SJCRH30 (cell line): Measurements from ENCODE around the gene ABCB11. TPM values are rescaled to one million over a fixed set of nuclear protein-coding genes. Genes with fewer than 3 reads are reported as not detected.
"Not testable (repeated sequence)": the region's sequence is repeated elsewhere in the genome, so short reads cannot be mapped to it uniquely, and the experiment has no call there.

Source experiments
- DNase-seq, 2 experiments: peaks; one replicate each; pipeline ENCODE4 v3.0.0-alpha.2; 2015 to 2020
- H3K27ac ChIP-seq: fragments of 250-450 bp; sonication (Bioruptor Pico); 2 replicates; pipeline ENCODE4 v1.5.1; 2020; ENCODE audit warnings: mild to moderate bottlenecking, moderate library complexity
- H3K27me3 ChIP-seq: fragments of 250-450 bp; sonication (Bioruptor Pico); 2 replicates; pipeline ENCODE4 v1.5.1; 2020; ENCODE audit warnings: mild to moderate bottlenecking, moderate library complexity
- H3K36me3 ChIP-seq: fragments of 250-450 bp; sonication (Bioruptor Pico); 2 replicates; pipeline ENCODE4 v1.5.1; 2020; ENCODE audit warnings: mild to moderate bottlenecking, moderate library complexity
- H3K4me1 ChIP-seq: fragments of 250-450 bp; sonication (Bioruptor Pico); 2 replicates; pipeline ENCODE4 v1.5.1; 2020; ENCODE audit warnings: mild to moderate bottlenecking, moderate library complexity
- H3K4me3 ChIP-seq: fragments of 250-450 bp; sonication (Bioruptor Pico); 2 replicates; pipeline ENCODE4 v1.5.1; 2020; ENCODE audit warnings: mild to moderate bottlenecking, moderate library complexity
- H3K9me3 ChIP-seq: fragments of 250-450 bp; sonication (Bioruptor Pico); replicated peaks from 2 replicates; pipeline ENCODE4 v1.5.1; 2020; ENCODE audit warnings: mild to moderate bottlenecking, moderate library complexity
- total RNA-seq: library from RNA; depleted of rRNA; stranded (reverse); fragments of >200 nt; shearing (Covaris generic); gene quantifications from 2 replicates; pipeline ENCODE4 v1.2.3, GENCODE V29; 2014; rRNA removed

Gene ABCB11
- not detected in 2 replicates for total RNA-seq

DNA sequence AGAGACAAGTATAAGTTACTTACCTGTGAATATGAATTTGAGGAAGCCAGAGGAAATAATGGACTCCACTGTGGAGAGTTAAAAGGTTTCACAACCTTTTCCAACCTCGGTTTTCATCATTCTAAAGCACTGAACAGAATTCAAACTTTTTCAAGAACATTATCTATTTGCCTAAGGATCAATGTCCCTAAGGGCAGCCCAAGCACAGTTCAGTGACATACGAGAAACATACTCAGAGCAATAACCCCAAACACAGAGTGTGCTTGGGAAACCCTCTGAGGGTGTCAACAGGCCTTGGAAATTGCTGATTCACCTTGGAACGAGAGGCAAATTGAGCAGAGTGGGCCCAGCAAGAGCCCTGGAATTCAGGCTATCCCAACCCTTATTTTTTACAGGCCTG is at the start of gene ABCB11:
Gene ABCB11 (minus strand): TSS at position 123 of the 400 bp plus-strand sequence. CDS start 13,199 bp downstream, outside the sequence.
- Histone ChIP-seq H3K36me3 (no peaks in the 10 kb centered on the region), H3K27me3 (no peaks in the 10 kb centered on the region), H3K4me1 (no peaks in the 10 kb centered on the region), H3K9me3 (no peaks in the 10 kb centered on the region), H3K27ac (no peak within 1 kb of the TSS), H3K4me3 (no peak within 1 kb of the TSS)
- no peak for DNase-seq

DNA sequence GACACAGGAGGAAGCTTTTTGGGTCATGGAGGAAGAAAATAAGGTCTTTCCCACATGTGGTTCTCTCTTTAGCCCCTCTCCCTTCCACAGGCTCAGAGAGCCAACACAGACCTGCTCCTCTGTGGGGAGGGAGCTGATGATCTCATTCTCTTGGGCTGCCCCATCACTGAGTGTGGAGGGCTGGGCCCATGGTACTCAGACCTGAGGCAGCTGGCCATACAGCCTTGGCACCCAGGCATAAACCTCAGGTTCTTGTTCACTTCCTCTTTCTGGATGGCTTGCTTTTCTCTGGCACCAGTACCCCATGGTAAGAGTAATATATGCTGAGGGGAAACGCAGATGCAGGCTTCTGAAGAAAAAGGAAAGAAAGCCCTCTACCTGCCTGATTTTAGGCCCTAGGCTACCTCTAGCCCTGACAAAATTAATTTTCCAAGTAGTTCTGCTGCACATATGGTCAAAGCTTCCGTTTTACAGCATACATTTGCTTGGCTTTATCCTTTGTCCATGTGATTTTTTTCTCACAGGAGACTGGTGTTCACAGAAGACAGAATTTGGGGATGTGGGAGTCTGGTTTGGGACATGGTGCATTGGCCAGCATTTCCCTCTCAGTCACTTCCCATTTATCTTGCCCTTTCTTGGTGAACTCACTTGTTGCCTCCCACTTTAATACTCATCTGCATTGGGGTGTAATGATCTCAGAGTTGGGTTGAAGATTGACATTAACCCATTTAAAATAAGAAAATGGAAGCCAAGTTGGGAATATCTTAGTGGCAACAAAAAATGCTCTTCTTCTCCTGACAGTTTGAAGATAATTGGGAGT is 49.3 kb upstream of the ABCB11 start:
- H3K9me3 ChIP-seq: no peaks in the 10 kb centered on the region
- H3K27me3 ChIP-seq: no peaks in the 10 kb centered on the region
- H3K36me3 ChIP-seq: no peaks in the 10 kb centered on the region
- DNase-seq: no peak
- no peak overlapping the region for H3K27ac ChIP-seq
- no peaks in the 10 kb centered on the region for H3K4me1 ChIP-seq
- H3K4me3 ChIP-seq: no peak overlapping the region

DNA sequence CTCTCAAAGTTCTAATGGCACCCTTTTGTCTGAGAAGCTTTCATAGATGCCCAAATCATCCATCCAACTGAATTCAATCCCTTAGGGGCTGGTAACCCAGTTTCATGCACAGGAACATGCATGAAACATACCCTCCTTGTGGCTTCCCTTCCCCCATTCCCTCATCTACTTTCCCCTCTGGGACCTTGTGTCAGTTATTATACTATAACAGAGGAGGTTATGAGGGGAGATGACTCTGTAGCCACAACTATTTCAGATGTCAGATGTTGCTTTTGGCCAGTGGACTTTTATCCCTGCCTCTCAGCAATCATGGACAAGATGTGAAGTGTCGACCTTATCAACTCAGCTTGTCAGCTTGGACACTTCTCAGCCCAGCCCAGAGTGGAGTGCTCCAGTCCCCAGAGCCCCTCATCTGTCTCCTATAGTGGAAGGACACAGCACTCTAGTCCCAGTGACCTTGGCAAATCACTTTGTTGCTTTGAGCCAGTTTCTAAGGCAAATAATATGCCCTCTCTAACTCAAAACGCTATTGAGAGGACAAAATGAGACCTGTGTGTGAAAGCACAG is 46.6 kb upstream of the ABCB11 start:
- no peaks in the 10 kb centered on the region for H3K9me3 ChIP-seq
- no peaks in the 10 kb centered on the region for H3K4me1 ChIP-seq
- DNase-seq: no peak
- H3K36me3 ChIP-seq: no peaks in the 10 kb centered on the region
- H3K27ac ChIP-seq: no peak overlapping the region
- no peaks in the 10 kb centered on the region for H3K27me3 ChIP-seq
- H3K4me3 ChIP-seq: no peak overlapping the region

DNA sequence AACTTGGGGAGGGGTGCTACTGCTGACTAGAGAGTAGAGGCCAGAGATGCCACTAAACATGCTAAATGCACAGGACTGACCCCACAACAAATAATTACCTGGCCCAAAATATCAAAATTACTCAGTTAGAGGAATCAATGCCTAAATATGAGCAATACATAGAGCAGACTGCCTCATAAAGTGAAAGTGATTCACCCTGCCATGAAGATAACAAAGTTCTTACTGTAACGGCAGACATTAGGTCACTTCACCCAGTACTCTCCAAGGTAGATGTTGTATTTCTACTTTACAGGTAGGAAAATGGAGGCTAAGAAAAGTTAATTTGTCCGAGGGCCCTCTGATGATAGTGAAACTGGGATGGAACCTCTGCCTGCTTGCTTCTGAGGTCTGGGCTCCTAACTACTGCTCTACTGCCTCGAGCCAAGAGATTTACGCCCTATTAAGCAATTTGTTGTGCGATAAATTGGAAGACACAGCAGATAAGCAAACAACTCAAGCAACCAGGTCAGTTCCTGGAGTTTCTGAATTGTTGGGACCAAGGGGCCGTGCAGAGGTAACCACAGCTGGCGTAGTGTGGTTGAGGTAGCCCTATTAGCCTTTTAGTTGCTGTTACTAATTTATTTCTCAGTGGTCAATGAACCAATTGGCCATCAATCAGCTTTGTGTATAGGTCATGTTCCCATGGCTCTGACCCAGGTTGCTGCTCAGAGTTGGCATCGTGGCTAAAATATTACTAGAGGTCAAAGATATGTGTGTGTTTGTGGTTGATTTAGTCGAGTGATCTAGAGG is 43.0 kb upstream of the ABCB11 start:
- H3K36me3 ChIP-seq: no peaks in the 10 kb centered on the region
- H3K27me3 ChIP-seq: no peaks in the 10 kb centered on the region; the same call in 1 of the 2 replicates
- H3K4me3 ChIP-seq: no peak overlapping the region
- H3K9me3 ChIP-seq: no peaks in the 10 kb centered on the region
- no peak for DNase-seq
- no peak overlapping the region for H3K27ac ChIP-seq
- no peaks in the 10 kb centered on the region for H3K4me1 ChIP-seq

DNA sequence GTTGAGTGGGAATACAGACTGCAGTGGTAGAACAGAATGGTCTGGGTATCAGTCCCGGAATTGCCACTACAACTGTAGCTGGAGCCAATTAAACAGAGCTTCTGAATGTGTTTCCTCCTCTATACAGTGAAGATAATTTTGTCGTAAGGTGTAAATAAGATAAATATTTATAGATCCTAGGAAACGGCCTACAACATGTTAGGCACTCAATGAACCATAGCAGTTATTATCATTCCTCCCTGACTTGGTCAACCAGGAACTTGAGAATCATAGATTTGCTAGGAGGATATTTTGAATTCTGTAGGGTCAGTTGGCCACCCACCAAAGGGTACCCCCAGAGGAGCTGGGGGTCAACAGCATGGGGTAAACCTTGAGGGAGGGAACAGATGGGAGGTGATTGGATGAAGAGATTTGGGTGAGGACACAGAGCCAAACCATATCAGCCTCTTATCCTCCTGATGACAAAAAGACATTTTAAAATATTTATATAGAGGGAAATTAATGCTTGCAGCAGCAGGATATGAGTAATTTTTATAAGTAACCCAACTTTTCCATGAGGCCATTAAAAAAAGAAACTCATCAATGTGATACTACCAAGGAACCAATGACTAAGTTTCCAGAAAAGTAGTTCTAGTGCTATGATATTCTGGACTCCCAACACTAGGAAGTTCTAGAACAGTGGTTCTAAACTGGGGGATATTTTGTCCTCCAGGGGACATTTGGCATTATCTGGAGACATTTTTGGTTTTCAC is 42.3 kb upstream of the ABCB11 start:
- no peak overlapping the region for H3K4me3 ChIP-seq
- H3K36me3 ChIP-seq: no peaks in the 10 kb centered on the region
- H3K9me3 ChIP-seq: no peaks in the 10 kb centered on the region
- no peak for DNase-seq
- no peaks in the 10 kb centered on the region for H3K4me1 ChIP-seq
- H3K27me3 ChIP-seq: no peaks in the 10 kb centered on the region; the same call in 1 of the 2 replicates
- H3K27ac ChIP-seq: no peak overlapping the region

DNA sequence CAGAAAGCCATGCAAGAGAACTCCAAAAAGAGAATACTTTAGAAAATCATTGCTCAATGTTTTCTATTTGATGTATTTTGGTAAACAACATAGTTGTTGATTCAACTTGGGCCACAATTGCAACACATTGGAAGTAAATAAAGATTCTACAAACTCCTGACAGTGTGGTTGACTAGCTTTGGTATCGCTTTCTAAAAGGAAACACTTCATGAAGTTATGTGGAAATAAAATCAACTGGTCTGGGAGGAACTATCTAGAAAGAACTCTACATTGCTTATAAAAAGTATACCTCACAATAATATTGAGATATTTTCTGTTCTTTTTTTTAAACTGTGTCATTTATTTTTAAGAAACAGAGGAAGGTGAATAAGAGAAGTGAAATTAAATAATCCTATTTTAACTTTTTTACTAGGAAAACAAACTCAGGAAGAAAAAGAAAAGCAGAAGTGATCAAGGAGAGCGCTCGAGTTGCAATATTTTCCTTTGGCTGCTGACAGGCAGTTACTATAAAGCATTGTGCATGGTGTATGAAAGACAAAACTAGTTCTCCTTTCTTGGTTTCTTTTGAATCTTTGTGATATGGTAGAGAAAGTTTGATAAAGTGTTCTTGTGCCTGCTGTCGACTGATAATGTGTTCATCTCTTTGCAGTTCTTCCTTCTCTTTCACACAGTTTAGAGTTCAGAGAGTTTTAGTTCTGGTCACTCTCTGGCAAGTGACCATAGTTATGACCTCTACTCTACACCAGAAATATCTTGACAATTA is 41.2 kb upstream of the ABCB11 start:
- no peak overlapping the region for H3K4me3 ChIP-seq
- no peak overlapping the region for H3K27ac ChIP-seq
- H3K9me3 ChIP-seq: no peaks in the 10 kb centered on the region
- DNase-seq: no peak
- no peaks in the 10 kb centered on the region for H3K36me3 ChIP-seq
- H3K27me3 ChIP-seq: no peaks in the 10 kb centered on the region; the same call in 1 of the 2 replicates
- H3K4me1 ChIP-seq: no peaks in the 10 kb centered on the region

DNA sequence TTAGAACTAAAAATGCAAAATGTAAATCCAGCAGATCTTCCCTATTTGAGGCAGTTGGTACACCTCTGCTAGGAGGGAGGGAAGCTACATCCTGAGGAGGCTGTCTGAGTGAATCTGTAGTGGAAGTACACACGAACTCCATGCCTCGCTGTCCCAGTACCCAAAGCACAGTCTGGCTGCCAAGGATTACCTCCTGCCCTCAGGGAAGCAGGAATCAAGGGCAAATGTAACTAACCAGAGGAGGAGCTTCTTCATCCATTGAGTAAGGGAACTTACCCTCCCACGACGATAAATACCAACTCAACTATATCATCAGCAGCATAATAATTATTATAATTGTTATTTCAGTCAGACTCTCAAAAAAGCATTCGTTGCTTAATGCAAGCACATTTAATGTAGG is 40.3 kb upstream of the ABCB11 start:
- Histone ChIP-seq H3K4me3 (no peak overlapping the region), H3K9me3 (no peaks in the 10 kb centered on the region), H3K36me3 (no peaks in the 10 kb centered on the region), H3K4me1 (no peaks in the 10 kb centered on the region), H3K27ac (no peak overlapping the region), H3K27me3 (no peaks in the 10 kb centered on the region; the same call in 1 of the 2 replicates)
- DNase-seq: no peak

DNA sequence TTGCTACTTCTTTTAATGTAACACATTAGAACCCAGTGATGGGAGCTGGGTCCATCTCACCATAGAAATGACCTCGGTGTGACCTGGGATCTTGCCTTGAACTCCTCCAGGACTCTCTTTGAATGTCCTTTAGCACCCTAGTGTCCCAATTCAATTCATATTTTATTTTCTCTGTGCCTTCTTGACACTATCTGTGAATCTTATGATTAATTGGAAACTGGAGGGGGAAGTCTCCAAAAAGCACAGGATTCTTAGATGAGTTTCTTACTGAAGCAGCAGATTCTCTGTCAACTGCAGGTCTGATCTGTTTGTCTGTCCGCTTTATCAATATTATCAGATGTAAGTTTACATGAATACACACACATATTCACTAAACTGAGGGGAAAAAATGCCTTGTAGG is 38.7 kb upstream of the ABCB11 start:
- Histone ChIP-seq H3K9me3 (no peaks in the 10 kb centered on the region), H3K36me3 (no peaks in the 10 kb centered on the region), H3K4me1 (no peaks in the 10 kb centered on the region), H3K27ac (no peak overlapping the region), H3K27me3 (no peaks in the 10 kb centered on the region; the same call in 1 of the 2 replicates), H3K4me3 (no peak overlapping the region)
- DNase-seq: no peak

DNA sequence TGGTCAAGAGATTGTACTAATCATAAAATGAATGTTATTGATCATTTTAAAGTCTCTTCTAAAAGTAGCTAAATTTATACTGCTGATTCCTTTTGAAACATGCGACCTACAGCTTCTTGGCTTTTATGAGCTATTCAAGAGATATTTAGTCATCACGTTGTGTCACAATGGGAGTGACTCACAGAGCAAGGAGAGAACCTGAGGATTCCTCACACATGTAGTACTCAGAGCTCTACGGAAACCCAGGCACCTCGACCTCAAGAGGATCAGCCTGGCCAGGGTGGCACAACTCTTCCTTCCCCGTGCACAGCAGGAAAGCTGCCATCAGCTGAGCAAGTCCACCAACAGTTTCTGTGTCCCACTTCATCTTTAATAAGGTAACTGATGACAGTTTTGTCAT is 38.2 kb upstream of the ABCB11 start, which contains the start of gene DHRS9:
Gene DHRS9 (plus strand): TSS at position 223 of the 400 bp plus-strand sequence. CDS start 12,019 bp downstream, outside the sequence.
- Histone ChIP-seq H3K4me1 (no peaks in the 10 kb centered on the region), H3K4me3 (no peak within 1 kb of the TSS), H3K9me3 (no peaks in the 10 kb centered on the region), H3K36me3 (no peaks in the 10 kb centered on the region), H3K27me3 (no peaks in the 10 kb centered on the region; the same call in 1 of the 2 replicates), H3K27ac (no peak within 1 kb of the TSS)
- DNase-seq: no peak

DNA sequence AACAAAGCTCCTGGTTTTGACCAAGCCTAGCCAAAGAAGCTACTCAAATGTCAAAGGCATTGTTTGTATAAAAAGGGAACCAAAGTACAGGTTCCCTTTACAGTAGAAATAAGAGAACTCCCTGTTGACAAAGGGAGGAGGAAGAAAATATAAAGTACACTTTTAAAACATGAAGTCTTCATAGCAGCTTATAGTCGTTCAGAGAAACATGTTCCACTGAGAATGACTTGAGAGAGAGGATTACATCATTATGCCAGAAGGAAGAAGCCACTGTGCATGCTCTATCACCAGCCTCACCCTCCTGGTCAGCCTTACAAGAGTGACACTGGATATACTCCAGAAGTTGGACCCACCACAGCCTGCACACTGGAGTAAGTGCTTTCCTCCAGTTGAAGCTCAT is 35.8 kb upstream of the ABCB11 start:
- Histone ChIP-seq H3K4me3 (no peak overlapping the region), H3K27ac (no peak overlapping the region), H3K9me3 (no peaks in the 10 kb centered on the region), H3K4me1 (no peaks in the 10 kb centered on the region), H3K27me3 (no peaks in the 10 kb centered on the region; the same call in 1 of the 2 replicates), H3K36me3 (no peaks in the 10 kb centered on the region)
- DNase-seq: no peak

DNA sequence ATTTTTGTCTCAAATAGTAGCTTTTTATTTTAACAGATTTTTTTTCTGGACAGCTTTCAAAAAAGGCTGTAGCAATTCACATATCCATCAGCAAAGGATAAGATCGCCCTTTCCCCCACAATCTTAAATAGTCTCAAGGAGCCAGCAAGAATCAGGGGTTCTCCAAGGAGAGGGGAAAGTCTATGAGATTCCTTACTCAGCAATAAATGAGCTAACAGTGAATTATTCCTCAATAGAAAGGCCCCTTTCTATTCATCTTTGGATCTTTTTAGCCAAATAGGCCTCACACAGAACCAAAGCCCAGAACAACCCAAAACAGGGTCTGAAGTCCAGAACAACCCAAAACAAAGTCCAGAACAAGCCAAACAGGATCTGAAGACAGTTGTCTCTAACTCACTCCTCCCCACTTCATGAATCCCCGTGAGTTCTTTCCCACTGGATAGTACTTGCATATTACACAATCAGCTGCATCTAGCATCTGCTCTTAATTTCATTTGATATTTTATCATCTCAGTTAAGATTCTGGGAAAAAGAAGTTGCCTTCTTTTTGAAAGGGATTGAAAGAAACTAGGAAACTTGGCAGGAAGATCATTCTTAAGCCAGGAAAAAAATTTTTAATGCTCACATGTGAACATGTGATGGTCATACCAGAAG is 34.9 kb upstream of the ABCB11 start:
- Histone ChIP-seq H3K27me3 (no peaks in the 10 kb centered on the region), H3K4me1 (no peaks in the 10 kb centered on the region), H3K9me3 (no peaks in the 10 kb centered on the region), H3K4me3 (no peak overlapping the region), H3K27ac (no peak overlapping the region), H3K36me3 (no peaks in the 10 kb centered on the region)
- DNase-seq: no peak

DNA sequence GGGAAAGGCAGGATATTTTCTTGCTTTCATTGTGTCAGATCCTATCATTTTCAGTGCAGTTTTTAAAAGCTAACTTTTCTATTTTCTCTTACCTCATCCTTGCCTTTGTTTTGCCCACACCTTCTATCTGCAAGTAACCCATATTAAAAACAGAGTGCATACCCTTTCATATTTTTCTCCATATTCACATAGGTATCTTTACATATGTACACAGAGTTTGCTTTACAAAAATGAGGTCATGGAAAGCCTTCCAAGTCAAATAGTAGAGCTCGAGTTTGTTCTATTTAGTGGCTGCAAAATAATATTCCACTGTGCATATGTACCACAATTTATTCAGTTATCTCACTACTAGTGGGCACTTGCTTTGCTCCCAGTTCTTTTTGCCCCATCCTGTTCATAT is 34.3 kb upstream of the ABCB11 start:
- no peaks in the 10 kb centered on the region for H3K36me3 ChIP-seq
- no peak overlapping the region for H3K4me3 ChIP-seq

DNA sequence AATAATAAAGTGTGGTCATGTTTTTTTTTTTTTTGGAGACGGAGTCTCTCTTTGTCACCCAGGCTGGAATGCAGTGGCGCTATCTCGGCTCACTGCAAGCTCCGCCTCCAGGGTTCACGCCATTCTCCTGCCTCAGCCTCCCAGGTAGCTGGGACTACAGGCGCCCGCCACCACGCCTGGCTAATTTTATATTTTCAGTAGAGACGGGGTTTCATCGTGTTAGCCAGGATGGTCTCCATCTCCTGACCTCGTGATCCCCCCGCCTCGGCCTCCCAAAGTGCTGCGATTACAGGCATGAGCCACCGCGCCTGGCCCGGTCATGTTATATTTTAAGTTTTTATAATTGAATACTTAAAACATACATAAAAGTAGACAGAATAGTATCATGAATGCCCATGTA is 33.1 kb upstream of the ABCB11 start:
- not testable (repeated sequence) for H3K4me1 ChIP-seq, H3K4me3 ChIP-seq, H3K36me3 ChIP-seq, DNase-seq, H3K27ac ChIP-seq, H3K27me3 ChIP-seq, H3K9me3 ChIP-seq

More for the DNA sequence above, 34.3 kb upstream of the ABCB11 start:
- Histone ChIP-seq H3K27ac (no peak overlapping the region), H3K4me1 (no peaks in the 10 kb centered on the region), H3K27me3 (no peaks in the 10 kb centered on the region), H3K9me3 (no peaks in the 10 kb centered on the region)
- DNase-seq: no peak
